Stimulated activated CD4-positive, alpha-beta T cell treated with anti-CD3 and anti-CD28 coated beads, Interleukin-1b, Interleukin-23, amount 100 ng/mL, for 4 hours (primary cell): Measurements from ENCODE around the gene DPF1.
"Not testable (repeated sequence)": the region's sequence is repeated elsewhere in the genome, so short reads cannot be mapped to it uniquely, and the experiment has no call there.

Source experiments
- DNase-seq, 2 donors: peaks; one replicate each; pipeline ENCODE4 v3.0.0-alpha.2; 2020; ENCODE audit warnings: low read depth in 2 of 2

The DPF1 gene

GRCh38 chr19:38224014-38224862 is at the start of gene DPF1:
Gene DPF1 (minus strand): TSS chr19:38224222. CDS start chr19:38224142, 80 bp downstream.
- peak; percentile 49 for DNase-seq

DNA sequence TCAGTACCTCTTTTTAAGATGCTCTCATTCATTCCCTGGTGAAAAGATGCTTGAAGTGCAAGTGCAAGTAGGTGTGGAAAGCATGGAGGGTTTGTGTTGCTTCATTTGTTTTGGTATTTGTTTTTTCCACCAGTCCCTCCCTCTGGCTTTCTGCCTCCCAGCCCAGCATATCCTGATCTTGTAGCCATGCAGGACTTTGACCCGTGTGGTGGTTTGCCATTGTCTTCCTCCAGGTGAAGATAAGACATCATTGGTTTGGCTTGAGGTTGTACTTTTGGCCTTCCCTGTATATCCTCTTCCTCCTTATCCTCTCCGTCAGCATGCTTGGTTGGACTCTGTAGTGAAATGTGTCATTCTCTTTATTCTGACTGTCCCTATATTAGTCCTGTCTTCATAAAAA is 49.5 kb upstream of the DPF1 start:
- DNase-seq = no peak

- no peak for DNase-seq
Measured at GRCh38 chr19:38270587-38271167, 46.7 kb upstream of the DPF1 start.

DNA sequence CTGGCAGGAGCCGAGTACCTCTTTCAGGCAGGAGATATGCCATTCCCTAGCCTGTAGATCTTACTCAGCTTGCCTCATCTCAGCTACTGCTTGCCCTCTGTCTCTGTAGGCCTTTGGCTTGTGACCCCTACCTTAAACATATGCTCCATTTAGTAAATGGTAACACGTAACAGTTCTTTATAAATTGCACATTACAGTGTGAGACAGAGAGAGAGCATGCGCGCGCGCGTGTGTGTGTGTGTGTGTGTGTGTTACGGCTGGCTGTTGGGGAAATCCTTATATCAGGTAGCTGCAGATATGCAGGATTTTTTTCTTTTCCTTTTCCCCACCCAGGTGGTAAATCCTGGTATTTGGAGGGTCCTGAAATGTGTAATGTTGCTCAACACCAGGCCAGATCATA is 44.5 kb upstream of the DPF1 start:
- DNase-seq = no peak

GRCh38 chr19:38267761-38268483 is 43.9 kb upstream of the DPF1 start:
- DNase-seq = no peak

- DNase-seq = no peak
Measured at GRCh38 chr19:38266981-38267597, 43.1 kb upstream of the DPF1 start.

DNA sequence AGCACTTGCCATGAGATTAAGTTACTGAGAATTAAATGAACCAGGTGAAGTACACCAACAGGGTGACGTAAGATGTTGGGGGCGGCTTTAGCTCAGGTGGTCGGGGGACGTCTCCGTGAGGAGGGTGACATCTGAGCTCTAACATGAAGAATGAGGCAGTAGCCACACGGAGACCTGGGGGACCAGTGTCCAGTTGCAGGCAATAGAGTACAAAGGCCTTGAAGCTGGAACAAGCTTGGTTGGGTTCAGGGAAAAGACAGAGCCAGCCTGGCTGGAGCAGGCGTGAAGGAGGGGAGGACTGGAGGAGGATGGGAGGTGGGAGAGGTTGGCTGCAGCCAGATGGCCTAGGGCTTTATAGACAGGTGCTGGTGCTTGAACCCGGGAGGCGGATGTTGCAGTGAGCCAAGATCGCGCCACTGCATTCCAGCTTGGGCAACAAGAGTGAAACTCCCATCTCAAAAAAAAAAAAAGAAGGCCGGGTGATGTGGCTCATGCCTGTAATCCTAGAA is 42.0 kb upstream of the DPF1 start:
- no peak for DNase-seq

DNA sequence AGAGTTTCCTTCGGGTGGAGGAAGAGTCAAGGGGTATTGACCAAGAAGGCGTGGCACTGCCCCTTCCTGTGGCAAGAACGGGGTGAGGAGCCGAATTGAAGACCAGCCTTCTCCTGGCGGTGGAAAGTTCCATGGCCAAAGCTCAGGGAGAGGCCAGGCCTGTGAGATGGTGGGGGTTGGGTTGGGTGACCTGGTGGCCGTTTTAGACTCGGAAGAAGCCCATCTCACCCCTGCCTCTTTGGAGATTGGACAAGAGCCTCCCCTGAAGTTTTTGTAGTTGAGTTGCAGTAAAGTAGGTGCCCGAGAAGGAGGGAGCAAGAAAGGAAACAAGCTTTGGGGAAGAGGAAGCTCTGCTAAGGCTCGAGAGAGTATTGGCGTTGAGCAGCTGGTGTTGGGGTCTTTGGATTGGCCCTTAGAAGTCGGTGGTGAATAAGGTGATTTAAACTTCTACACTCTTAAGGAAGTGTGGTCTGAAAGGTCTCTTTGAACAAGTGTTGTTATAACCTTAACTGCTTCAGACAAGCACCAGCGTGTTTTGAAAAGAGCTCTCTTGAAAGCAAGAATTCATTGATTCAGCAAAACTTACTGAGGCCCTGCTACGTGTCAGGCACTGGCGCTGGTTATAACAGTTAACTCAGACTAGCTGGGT is 41.3 kb upstream of the DPF1 start:
- no peak for DNase-seq

DNA sequence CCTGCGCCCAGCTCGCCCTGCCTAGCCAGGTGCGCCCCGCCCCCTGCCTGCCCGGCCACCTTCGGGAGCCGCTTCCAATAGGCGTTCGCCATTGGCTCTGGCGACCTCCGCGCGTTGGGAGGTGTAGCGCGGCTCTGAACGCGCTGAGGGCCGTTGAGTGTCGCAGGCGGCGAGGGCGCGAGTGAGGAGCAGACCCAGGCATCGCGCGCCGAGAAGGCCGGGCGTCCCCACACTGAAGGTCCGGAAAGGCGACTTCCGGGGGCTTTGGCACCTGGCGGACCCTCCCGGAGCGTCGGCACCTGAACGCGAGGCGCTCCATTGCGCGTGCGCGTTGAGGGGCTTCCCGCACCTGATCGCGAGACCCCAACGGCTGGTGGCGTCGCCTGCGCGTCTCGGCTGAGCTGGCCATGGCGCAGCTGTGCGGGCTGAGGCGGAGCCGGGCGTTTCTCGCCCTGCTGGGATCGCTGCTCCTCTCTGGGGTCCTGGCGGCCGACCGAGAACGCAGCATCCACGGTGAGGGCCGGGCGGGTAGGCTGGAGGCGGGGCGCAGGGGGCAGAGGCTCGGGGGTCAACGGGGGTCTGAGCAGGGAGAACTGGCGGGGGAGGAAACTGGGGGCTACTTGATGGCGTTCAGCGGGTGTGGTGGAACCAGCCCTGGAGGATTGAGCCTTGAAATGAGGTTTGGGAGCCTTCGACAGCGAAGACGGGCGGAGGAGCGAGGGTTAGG is 40.6 kb upstream of the DPF1 start, which contains the start of gene SPINT2:
TSS of gene SPINT2 (plus strand) at position 88 of the 727 bp plus-strand sequence. CDS start at position 408, 320 bp downstream.
- peak; percentile 31 to 42 for DNase-seq

GRCh38 chr19:38263689-38264485 is 39.9 kb upstream of the DPF1 start:
- DNase-seq = peak; percentile 69 to 70

DNA sequence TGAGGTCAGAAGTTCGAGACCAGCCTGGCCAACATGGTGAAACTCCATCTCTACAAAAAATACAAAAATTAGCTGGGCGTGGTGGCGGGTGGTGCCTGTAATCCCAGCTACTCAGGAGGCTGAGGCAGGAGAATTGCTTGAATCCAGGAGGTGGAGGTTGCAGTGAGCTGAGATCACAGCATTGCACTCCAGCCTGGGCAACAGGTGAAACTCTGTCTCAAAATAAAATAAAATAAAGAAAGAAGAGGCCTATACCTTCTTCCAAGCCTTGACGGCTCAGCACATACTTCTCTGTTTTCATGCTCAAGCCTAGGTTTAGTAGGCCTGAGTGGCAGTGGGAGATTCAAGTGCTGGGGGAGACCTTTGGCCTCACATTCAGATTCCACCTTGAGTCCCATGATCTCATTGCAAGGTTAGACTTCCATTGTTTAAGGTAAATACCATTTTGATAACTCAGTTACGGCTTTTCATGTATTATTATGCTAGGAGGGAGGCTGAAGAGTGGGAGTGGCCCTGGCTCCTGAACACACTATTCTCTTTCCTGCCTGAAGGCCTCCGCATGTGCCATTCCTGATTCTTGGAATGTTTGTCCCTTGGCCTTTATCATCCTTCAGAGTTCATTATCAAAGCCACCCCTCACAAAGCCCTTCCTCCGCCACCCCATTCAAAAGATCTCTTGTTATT is 38.7 kb upstream of the DPF1 start:
- DNase-seq = no peak

DNA sequence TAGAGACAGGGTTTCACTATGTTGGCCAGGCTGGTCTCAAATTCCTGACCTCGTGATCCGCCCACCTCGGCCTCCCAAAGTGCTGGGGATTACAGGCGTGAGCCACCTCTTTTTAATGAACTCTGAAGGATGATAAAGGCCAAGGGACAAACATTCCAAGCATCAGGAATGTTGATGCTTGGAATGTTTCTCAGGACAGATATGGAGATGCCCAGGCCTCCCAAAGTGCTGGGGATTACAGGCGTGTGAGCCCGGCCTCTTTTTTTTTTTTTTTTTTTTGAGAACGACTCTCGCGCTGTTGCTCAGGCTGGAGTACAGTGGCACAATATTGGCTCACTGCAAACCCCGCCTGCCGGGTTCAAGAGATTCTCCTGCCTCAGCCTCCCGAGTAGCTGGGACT is 37.9 kb upstream of the DPF1 start:
- not testable (repeated sequence) for DNase-seq

GRCh38 chr19:38255383-38256014 is 31.5 kb upstream of the DPF1 start:
- no peak for DNase-seq

DNA sequence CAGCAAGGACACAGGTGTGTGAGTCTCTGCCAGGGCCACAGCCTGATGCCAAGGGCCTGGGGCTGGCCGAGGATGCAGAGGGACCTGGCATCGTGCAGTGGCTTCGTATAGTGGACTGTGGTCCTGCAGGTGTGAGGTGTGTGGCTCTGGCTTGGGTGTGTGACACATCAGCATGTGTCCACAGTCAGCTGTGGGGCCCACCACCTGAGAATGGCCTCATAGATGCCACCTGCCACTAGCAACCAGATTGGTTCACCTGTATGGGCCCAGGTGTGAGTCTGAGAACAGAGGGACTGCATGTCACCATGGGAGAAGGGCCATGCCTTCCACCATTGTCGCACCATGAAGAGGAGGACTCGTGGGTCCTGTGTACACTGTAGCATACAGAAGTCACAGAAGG is 29.8 kb upstream of the DPF1 start:
- no peak for DNase-seq

GRCh38 chr19:38252941-38253691 is 29.1 kb upstream of the DPF1 start:
- DNase-seq = no peak

GRCh38 chr19:38252385-38252784 is 28.4 kb upstream of the DPF1 start:
- DNase-seq = no peak

GRCh38 chr19:38251564-38252051 is 27.6 kb upstream of the DPF1 start:
- no peak for DNase-seq
